ENCODE measurements around the gene RAB6D. TPM values are rescaled to one million over a fixed set of nuclear protein-coding genes. Genes with fewer than 3 reads are reported as not detected.
"Not testable (repeated sequence)": the region's sequence is repeated elsewhere in the genome, so short reads cannot be mapped to it uniquely, and the experiment has no call there.

RAB6D gene
- total RNA-seq, 1 donor from 2014 or later: 0.56 TPM

DNA sequence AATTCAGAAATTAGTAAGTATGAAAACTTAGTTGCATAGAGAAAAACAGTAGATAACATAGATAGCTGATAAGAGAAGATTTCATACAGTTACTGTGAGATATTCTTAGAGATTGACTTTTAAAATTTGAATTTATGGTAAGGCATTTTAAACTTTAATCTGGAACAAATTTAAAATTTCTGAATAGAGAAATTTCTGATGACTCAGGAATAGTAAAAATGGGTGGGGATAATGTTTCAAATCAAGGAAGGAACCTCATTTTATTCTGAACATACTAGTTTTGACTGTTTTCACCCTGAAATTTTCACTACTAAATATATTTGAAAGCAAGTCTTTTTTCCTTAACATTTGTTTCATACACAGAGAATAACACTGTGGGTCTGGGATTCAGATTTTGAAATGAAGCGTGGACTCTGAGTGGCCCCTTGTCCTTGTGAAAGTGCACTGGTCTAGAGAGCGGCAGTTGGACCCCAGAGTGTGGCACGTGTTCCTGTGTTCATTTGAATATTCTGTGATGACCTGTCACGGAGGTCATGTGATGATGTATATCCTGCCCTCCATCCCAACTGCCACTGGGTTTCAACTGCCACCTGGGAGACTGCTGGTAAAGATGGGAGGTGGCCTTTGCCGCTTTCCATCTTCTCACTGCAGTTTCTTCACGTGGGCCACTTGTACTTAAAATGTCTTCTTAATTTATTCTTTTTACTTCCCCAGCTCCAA is 38.5 kb upstream of the RAB6D start:
- Mint-ChIP-seq H3K4me3 (no peak overlapping the region), H3K4me1 (ENCODE audit: unreplicated experiment) (no peaks in the 10 kb centered on the region), H3K27me3 (peaks cover 35% of the 10 kb centered on the region), H3K27ac (no peak overlapping the region), H3K9me3 (no peaks in the 10 kb centered on the region), H3K36me3 (no peaks in the 10 kb centered on the region)
- DNase-seq (ENCODE audit: extremely low spot score, unreplicated experiment): no peak
- TF ChIP-seq, protein P1, sequence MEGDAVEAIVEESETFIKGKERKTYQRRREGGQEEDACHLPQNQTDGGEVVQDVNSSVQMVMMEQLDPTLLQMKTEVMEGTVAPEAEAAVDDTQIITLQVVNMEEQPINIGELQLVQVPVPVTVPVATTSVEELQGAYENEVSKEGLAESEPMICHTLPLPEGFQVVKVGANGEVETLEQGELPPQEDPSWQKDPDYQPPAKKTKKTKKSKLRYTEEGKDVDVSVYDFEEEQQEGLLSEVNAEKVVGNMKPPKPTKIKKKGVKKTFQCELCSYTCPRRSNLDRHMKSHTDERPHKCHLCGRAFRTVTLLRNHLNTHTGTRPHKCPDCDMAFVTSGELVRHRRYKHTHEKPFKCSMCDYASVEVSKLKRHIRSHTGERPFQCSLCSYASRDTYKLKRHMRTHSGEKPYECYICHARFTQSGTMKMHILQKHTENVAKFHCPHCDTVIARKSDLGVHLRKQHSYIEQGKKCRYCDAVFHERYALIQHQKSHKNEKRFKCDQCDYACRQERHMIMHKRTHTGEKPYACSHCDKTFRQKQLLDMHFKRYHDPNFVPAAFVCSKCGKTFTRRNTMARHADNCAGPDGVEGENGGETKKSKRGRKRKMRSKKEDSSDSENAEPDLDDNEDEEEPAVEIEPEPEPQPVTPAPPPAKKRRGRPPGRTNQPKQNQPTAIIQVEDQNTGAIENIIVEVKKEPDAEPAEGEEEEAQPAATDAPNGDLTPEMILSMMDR (conservative IDR thresholded peaks at IDR 0.05): no peak

DNA sequence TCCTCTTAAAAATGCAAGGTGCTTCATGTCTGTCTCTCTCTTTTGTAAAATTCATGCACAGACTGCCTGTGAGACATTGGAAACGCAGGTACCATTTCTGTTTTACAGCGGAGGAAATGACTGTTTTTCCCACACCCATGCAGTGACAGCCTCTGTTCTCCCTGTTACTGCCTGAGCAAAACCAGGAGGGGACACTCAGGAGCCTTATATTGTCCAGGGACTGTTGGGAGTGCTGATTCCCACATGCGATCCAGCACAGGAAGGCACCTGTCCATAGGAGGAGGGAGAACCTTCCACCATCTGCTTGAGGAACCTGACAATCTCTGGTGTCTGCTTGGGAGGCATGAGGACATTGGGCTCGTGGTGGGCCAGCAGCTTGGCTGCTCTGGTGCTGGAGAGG is 36.9 kb upstream of the RAB6D start:
- no peak overlapping the region for H3K4me3 Mint-ChIP-seq
- TF ChIP-seq, protein P1 (conservative IDR thresholded peaks at IDR 0.05): no peak
- H3K36me3 Mint-ChIP-seq: no peaks in the 10 kb centered on the region
- H3K27ac Mint-ChIP-seq: no peak overlapping the region
- no peak for DNase-seq (ENCODE audit: extremely low spot score, unreplicated experiment)
- H3K4me1 Mint-ChIP-seq (ENCODE audit: unreplicated experiment): no peaks in the 10 kb centered on the region
- H3K27me3 Mint-ChIP-seq: peaks cover 50% of the 10 kb centered on the region
- no peaks in the 10 kb centered on the region for H3K9me3 Mint-ChIP-seq

DNA sequence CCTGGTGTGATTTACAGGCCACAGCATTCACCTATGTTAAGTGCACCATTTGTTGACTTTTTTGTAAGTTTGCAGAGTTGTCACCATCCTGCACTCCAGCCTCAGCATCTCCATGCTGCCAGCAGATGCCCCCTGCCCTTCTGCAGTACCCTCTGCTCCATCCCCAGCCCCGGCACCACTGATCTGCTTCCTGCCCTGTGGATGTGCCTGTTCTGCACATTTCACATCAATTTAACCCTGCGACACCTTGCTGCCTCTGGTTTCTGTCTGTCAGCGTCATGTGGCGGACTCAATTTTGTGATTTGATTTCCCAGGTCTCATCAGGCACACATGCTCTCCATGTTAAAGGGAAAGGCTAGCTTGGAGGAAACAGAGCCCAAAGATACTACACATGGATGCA is 36.5 kb upstream of the RAB6D start:
- H3K4me3 Mint-ChIP-seq; DNase-seq (ENCODE audit: extremely low spot score, unreplicated experiment); H3K36me3 Mint-ChIP-seq; H3K27ac Mint-ChIP-seq; H3K4me1 Mint-ChIP-seq (ENCODE audit: unreplicated experiment); H3K9me3 Mint-ChIP-seq: not testable (repeated sequence)
- H3K27me3 Mint-ChIP-seq: peaks cover 54% of the 10 kb centered on the region

DNA sequence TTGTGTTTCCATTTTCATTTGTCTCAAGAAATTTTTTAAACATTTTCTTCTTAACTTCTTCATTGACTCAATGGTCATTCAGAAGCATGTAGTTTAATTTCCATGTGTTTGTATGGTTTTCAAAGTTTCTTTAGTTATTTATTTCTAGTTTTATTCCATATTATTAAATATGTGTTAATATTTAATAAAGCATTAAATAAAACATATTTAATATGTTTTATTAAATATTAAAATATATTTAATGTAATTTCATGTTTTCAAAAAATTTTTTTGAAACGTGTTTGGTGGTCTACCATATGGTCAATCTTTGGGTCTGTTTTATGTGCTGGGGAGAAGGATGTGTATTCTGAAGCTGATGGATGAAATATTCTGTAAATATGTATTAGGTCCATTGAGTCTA is 32.2 kb upstream of the RAB6D start:
- H3K27me3 Mint-ChIP-seq: peaks cover 63% of the 10 kb centered on the region
- not testable (repeated sequence) for H3K36me3 Mint-ChIP-seq; H3K4me3 Mint-ChIP-seq; DNase-seq (ENCODE audit: extremely low spot score, unreplicated experiment); H3K27ac Mint-ChIP-seq; H3K4me1 Mint-ChIP-seq (ENCODE audit: unreplicated experiment); H3K9me3 Mint-ChIP-seq

DNA sequence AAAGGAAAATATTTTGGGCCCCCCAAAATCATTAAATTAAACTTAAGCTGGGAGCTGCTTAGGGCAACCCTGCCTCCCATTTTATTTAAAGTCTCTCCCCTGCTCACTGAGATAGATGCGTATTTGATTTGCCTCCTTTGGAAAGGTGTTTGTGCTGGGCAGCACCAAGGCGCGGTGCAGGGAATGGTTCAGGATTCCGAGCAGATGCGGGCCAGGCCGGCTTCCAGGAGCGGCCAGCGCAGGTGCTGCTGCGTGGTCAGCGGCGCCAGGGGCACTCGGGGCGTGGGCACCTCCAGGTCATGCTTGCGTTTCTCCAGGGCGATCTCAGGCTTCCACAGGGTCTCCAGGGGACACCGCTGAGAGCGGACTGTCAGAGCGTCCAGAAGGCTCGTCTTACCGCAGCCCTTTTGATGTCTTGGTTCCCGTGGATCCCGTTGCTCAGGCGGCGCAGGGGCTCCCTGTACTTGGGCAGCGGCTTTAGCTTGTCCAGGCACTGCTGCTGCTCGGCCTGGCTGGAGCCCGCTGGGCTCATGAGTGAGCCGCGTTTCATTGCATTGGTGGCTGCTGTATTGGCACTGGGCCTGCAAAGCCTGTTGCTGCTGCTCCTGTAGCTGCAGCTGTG is 31.2 kb upstream of the RAB6D start:
- H3K36me3 Mint-ChIP-seq; H3K4me1 Mint-ChIP-seq (ENCODE audit: unreplicated experiment); H3K9me3 Mint-ChIP-seq; DNase-seq (ENCODE audit: extremely low spot score, unreplicated experiment); H3K27ac Mint-ChIP-seq: not testable (repeated sequence)
- Mint-ChIP-seq H3K27me3 (peaks cover 53% of the 10 kb centered on the region), H3K4me3 (peak overlapping the region; percentile 77)

DNA sequence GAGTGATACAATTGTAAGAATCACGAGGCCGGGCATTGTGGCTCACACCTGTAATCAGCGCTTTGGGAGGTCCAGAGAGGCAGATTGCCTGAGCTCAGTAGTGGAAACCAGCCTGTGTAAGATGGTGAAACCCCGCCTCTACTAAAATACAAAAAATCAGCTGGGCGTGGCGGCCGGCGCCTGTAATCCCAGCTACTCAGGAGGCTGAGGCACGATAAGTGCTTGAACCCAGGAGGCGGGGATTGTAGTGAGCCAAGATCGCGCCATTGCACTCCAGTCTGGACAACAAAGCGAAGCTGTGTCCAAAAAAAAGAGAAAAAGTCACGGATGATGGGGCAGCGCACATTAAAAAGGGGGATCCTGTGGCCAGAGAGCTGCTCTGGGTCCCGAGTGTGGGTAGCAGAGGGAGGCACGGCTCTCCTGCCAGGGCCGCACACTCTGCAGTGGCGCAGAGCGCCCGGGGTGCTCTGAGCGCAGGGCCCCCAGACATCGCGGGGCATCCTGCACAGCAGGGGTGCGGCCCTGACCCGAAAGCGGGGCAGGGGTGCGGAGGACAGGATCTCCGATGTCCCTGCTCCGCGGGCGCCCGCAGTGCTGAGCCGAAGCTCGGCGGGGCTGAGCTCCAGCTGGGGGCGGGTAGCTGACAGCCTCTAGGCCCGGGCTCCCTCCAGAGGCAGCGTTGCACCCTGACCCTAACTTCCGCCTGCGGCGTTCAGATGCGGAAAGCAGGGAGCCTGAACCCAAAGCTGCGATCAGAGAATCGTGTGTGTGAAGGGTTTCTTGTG is 30.4 kb upstream of the RAB6D start:
- Mint-ChIP-seq H3K4me1 (ENCODE audit: unreplicated experiment) (no peaks in the 10 kb centered on the region), H3K27me3 (peaks cover 53% of the 10 kb centered on the region), H3K9me3 (no peaks in the 10 kb centered on the region), H3K4me3 (peak overlapping the region; percentile 87), H3K27ac (no peak overlapping the region), H3K36me3 (no peaks in the 10 kb centered on the region)
- no peak for DNase-seq (ENCODE audit: extremely low spot score, unreplicated experiment)
- TF ChIP-seq, protein P1 (conservative IDR thresholded peaks at IDR 0.05): no peak

DNA sequence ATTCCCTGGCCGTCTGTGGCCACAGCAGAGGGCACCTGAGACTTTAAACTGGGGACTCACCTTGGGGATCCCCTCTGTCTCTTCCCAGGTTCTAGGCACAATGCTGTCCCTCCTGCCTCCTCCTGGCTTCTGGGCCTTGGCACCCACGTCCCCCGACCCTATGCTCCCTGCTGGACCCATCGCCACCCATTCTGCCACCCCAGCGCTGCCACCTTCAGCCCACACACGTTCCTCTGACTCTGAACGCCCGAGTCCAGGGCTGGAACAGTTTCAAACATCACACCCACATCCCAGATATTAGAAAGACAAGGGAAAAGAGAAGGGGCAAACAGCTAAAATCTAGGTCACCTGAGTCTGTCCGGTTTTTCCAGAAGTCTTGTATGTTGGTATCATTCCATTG is 28.0 kb upstream of the RAB6D start:
- H3K27me3 Mint-ChIP-seq: peaks cover 46% of the 10 kb centered on the region
- H3K27ac Mint-ChIP-seq: not testable (repeated sequence)

DNA sequence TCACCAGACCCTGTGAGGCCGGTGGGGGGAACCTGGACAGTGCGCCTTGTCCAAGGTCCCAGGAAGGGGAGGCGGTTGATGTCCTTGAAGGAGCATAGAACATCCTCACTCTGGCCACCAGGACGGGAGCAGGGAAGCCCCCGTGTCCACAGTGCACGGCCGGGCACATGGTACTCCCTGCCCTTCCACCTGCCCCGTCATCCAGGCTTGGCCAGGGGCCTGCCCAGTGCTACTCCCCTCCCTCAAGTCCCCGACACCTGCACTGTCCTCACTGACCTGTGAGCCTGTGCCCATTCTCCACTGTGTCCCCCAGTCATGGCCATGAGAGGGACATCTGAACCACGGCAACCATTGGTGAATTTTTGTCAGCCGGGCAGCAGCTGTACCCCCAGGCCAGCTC is 27.5 kb upstream of the RAB6D start:
- H3K4me1 Mint-ChIP-seq (ENCODE audit: unreplicated experiment); H3K36me3 Mint-ChIP-seq; DNase-seq (ENCODE audit: extremely low spot score, unreplicated experiment); H3K27ac Mint-ChIP-seq; H3K4me3 Mint-ChIP-seq; H3K9me3 Mint-ChIP-seq: not testable (repeated sequence)
- H3K27me3 Mint-ChIP-seq: peaks cover 42% of the 10 kb centered on the region

More for the DNA sequence above, 28.0 kb upstream of the RAB6D start:
- H3K4me1 Mint-ChIP-seq (ENCODE audit: unreplicated experiment); H3K9me3 Mint-ChIP-seq; H3K4me3 Mint-ChIP-seq; H3K36me3 Mint-ChIP-seq; DNase-seq (ENCODE audit: extremely low spot score, unreplicated experiment): not testable (repeated sequence)

DNA sequence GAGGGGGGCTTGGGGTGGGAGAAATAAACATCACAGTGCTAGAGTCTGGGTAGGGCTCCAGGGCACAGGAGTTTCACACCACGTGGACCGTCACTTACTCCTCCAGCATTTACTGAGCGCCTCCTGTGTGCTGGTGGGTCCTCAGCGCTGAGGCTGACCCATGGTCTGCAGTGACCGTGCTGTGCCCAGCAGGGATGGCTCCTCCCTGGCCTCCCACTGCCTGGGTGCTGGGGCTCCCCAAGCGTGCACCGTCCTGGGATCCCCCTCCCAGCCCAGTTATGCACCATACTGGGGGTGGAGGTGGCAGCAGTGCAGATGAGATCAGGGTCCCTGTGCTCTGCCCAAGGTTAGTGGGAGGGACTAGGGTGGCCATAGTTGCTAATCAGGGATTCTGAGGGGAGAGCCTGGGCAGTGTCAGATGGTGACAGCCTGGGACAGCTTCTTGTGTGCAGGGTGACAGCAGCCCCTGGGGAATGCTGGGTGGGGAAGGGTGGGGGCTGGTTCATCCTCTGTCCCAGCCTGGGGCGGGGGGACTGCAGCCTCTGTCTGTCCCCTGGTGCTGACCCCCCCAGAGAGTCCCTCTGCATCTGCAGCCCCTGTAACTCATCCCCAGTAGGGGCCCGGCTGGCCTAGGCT is 26.6 kb upstream of the RAB6D start:
- H3K9me3 Mint-ChIP-seq; DNase-seq (ENCODE audit: extremely low spot score, unreplicated experiment); H3K27ac Mint-ChIP-seq; H3K36me3 Mint-ChIP-seq; H3K4me1 Mint-ChIP-seq (ENCODE audit: unreplicated experiment); H3K4me3 Mint-ChIP-seq: not testable (repeated sequence)
- H3K27me3 Mint-ChIP-seq: peaks cover 40% of the 10 kb centered on the region

All from type B pancreatic cell (in vitro differentiated cells).